K562 treated with DMSO at 1 percent for 24 hours (cell line): Measurements from ENCODE around the gene ZNRF4. TPM values are rescaled to one million over a fixed set of nuclear protein-coding genes. Genes with fewer than 3 reads are reported as not detected.

Source experiments
- total RNA-seq: library from RNA; unstranded; fragments of 300-600 nt; gene quantifications from 2 replicates; pipeline ENCODE4 v1.2.3, GENCODE V29; 2022; ENCODE audit warnings: low read depth; ENCODE audit not compliant: insufficient read depth

ZNRF4 gene
- not detected in 2 replicates for total RNA-seq

DNA sequence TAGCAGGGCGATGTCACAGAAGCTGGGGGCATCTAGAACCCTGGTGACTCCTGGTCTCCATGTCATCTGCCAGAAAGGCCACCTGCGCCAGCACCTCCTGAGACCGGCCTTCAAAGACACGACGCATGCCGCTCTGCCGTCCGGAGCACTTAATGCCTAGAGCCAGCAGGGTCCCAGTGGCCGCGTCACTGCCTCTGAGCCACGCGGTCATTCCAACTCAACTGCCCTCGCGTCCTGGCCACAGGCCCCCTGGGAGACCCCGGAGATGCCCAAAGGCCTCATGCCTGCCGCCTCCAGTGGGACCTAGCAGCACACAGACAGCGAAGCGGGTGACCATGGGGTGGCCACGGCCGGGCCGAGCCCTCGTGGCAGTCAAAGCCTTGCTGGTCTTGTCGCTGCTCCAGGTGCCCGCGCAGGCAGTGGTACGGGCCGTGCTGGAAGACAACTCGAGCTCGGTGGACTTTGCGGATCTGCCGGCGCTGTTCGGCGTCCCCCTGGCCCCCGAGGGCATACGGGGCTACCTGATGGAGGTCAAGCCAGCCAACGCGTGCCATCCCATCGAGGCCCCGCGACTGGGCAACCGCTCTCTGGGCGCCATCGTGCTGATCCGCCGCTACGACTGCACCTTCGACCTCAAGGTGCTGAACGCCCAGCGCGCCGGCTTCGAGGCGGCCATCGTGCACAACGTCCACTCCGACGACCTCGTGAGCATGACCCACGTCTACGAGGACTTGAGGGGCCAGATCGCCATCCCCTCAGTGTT lies at the start of gene ZNRF4:
TSS of gene ZNRF4 (plus strand) at position 51 of the 763 bp plus-strand sequence. CDS start at position 126, 75 bp downstream.

Other genes starting within 250 kb of the ZNRF4 start
- gene PTPRS, start 114.6 kb upstream of the ZNRF4 start, total RNA-seq = 49.9 and 50.3 TPM in 2 replicates
- 0.42 and 0.93 TPM in 2 replicates for gene TINCR, start 112.5 kb downstream of the ZNRF4 start, total RNA-seq
- gene SAFB2, start 167.4 kb downstream of the ZNRF4 start, total RNA-seq = 50.3 and 58.2 TPM in 2 replicates
- 165 and 187 TPM in 2 replicates for gene SAFB, start 167.7 kb downstream of the ZNRF4 start, total RNA-seq
- gene MICOS13, start 225.1 kb downstream of the ZNRF4 start, total RNA-seq = 48.1 and 60.4 TPM in 2 replicates
- gene HSD11B1L, start 225.6 kb downstream of the ZNRF4 start, total RNA-seq = 11.9 and 22.8 TPM in 2 replicates
- 1,403 and 1,536 TPM in 2 replicates for gene RPL36, start 234.9 kb downstream of the ZNRF4 start, total RNA-seq